ENCODE measurements around the gene TRIM37. TPM values are rescaled to one million over a fixed set of nuclear protein-coding genes. Genes with fewer than 3 reads are reported as not detected.

The TRIM37 gene
- total and polyA plus RNA-seq, 4 donors: 5.4 to 12.9 (median 8.1) TPM

DNA sequence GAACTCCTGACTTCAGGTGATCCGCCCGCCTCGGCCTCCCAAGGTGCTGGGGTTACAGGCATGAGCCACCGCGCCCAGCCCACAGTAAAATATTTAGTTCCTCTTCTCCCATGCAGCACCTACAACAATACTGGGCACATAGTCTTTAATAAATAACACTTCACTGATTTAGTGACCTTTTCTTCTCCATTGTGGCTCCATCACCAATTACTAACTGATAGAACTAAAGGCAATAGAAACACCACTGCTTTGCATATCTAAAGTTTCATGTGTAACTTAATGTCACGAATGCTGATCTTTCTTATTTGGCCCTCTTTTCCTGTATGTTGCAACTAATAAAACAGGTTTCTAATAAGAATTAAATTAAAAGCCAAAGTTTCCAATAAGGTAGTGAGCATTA lies 38.9 kb downstream of the TRIM37 start:
- 98% methylated on average over 6 of the region's 6 CpGs for WGBS
- H3K36me3 ChIP-seq (ENCODE audit: control insufficient read depth in 4 of 4, insufficient read depth in 3 of 4, low read depth in 1 of 4, low read length in 3 of 4): peaks cover 2 to 18% (median 7%) of the 10 kb centered on the region in 4 donors
- TF ChIP-seq HNF4G (IDR thresholded peaks at IDR 0.05): no peak
- TF ChIP-seq, protein P1, sequence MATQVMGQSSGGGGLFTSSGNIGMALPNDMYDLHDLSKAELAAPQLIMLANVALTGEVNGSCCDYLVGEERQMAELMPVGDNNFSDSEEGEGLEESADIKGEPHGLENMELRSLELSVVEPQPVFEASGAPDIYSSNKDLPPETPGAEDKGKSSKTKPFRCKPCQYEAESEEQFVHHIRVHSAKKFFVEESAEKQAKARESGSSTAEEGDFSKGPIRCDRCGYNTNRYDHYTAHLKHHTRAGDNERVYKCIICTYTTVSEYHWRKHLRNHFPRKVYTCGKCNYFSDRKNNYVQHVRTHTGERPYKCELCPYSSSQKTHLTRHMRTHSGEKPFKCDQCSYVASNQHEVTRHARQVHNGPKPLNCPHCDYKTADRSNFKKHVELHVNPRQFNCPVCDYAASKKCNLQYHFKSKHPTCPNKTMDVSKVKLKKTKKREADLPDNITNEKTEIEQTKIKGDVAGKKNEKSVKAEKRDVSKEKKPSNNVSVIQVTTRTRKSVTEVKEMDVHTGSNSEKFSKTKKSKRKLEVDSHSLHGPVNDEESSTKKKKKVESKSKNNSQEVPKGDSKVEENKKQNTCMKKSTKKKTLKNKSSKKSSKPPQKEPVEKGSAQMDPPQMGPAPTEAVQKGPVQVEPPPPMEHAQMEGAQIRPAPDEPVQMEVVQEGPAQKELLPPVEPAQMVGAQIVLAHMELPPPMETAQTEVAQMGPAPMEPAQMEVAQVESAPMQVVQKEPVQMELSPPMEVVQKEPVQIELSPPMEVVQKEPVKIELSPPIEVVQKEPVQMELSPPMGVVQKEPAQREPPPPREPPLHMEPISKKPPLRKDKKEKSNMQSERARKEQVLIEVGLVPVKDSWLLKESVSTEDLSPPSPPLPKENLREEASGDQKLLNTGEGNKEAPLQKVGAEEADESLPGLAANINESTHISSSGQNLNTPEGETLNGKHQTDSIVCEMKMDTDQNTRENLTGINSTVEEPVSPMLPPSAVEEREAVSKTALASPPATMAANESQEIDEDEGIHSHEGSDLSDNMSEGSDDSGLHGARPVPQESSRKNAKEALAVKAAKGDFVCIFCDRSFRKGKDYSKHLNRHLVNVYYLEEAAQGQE (IDR thresholded peaks at IDR 0.05): no peak
- TF ChIP-seq SP1 (IDR thresholded peaks at IDR 0.05): no peak
- TF ChIP-seq FOXA1 (IDR thresholded peaks at IDR 0.05): no peak
- TF ChIP-seq YY1 (IDR thresholded peaks at IDR 0.05): no peak
- TF ChIP-seq JUND (IDR thresholded peaks at IDR 0.05): no peak
- TF ChIP-seq HNF4A (conservative IDR thresholded peaks at IDR 0.05): no peak
- TF ChIP-seq CTCF (IDR thresholded peaks at IDR 0.05; ENCODE audit: low read depth, low read length, missing input control): no peak
- TF ChIP-seq, protein P2, sequence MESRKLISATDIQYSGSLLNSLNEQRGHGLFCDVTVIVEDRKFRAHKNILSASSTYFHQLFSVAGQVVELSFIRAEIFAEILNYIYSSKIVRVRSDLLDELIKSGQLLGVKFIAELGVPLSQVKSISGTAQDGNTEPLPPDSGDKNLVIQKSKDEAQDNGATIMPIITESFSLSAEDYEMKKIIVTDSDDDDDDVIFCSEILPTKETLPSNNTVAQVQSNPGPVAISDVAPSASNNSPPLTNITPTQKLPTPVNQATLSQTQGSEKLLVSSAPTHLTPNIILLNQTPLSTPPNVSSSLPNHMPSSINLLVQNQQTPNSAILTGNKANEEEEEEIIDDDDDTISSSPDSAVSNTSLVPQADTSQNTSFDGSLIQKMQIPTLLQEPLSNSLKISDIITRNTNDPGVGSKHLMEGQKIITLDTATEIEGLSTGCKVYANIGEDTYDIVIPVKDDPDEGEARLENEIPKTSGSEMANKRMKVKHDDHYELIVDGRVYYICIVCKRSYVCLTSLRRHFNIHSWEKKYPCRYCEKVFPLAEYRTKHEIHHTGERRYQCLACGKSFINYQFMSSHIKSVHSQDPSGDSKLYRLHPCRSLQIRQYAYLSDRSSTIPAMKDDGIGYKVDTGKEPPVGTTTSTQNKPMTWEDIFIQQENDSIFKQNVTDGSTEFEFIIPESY (IDR thresholded peaks at IDR 0.05): no peak
- no peak for TF ChIP-seq RXRA (IDR thresholded peaks at IDR 0.05)
- TF ChIP-seq EGR1 (IDR thresholded peaks at IDR 0.05; ENCODE audit: low read depth in 2 of 2): no peak
- TF ChIP-seq TAF1 (conservative IDR thresholded peaks at IDR 0.05): no peak
- TF ChIP-seq GABPA (IDR thresholded peaks at IDR 0.05 in 1 of 2, conservative IDR thresholded peaks at IDR 0.05 in 1 of 2): no peak
- TF ChIP-seq, protein P3, sequence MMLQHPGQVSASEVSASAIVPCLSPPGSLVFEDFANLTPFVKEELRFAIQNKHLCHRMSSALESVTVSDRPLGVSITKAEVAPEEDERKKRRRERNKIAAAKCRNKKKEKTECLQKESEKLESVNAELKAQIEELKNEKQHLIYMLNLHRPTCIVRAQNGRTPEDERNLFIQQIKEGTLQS (IDR thresholded peaks at IDR 0.05): no peak
- TF ChIP-seq, protein P4, sequence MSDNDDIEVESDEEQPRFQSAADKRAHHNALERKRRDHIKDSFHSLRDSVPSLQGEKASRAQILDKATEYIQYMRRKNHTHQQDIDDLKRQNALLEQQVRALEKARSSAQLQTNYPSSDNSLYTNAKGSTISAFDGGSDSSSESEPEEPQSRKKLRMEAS (IDR thresholded peaks at IDR 0.05): no peak

DNA sequence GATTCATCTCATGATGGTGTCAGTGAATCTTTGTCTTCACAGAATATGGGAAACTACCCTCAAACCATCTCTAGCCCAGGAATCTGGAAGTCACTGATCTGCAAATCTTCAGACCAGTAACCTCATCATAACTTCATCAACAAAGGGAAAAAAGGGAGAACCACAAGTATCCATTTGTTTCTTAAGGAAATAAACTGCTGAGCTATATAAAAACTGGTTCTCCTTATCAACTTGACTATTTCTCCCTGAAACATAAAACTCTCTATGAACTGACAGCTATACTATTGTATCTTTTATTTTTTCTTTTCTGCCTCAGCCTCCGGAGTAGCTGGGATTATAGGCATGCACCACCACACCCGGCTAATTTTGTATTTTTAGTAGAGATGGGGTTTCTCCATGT lies 39.3 kb downstream of the TRIM37 start:
- no peaks in the 10 kb centered on the region for H3K9me3 ChIP-seq (ENCODE audit: control insufficient read depth in 4 of 4, low read length in 3 of 4)
- no peaks in the 10 kb centered on the region for H3K27me3 ChIP-seq (ENCODE audit: control insufficient read depth in 4 of 4, insufficient read depth in 4 of 4, low read length in 3 of 4)
- no peaks in the 10 kb centered on the region for H3K4me1 ChIP-seq (ENCODE audit: control insufficient read depth in 4 of 4, insufficient read depth in 4 of 4, low read length in 3 of 4)
- H3K27ac ChIP-seq (ENCODE audit: low read depth in 1 of 2, low read length in 2 of 2): no peak overlapping the region
- H3K9ac ChIP-seq (ENCODE audit: low read depth in 1 of 2, low read length in 2 of 2): no peak overlapping the region
- H3K4me3 ChIP-seq (ENCODE audit: low read depth in 1 of 3, low read length in 3 of 3): no peak overlapping the region
- peaks cover 2 to 18% (median 7%) of the 10 kb centered on the region in 4 donors for H3K36me3 ChIP-seq (ENCODE audit: control insufficient read depth in 4 of 4, insufficient read depth in 3 of 4, low read depth in 1 of 4, low read length in 3 of 4)
- DNase-seq (ENCODE audit: low spot score): no peak
- WGBS: 97% methylated on average over 2 of the region's 2 CpGs
- TF ChIP-seq GABPA (IDR thresholded peaks at IDR 0.05 in 1 of 2, conservative IDR thresholded peaks at IDR 0.05 in 1 of 2) (no peak), EGR1 (IDR thresholded peaks at IDR 0.05; ENCODE audit: low read depth in 2 of 2) (no peak), YY1 (IDR thresholded peaks at IDR 0.05) (no peak), RAD21 (IDR thresholded peaks at IDR 0.05) (no peak), SP1 (IDR thresholded peaks at IDR 0.05) (no peak), RXRA (IDR thresholded peaks at IDR 0.05) (no peak), HNF4G (IDR thresholded peaks at IDR 0.05) (no peak), HNF4A (conservative IDR thresholded peaks at IDR 0.05) (no peak), JUND (IDR thresholded peaks at IDR 0.05) (no peak), FOXA1 (IDR thresholded peaks at IDR 0.05) (no peak), FOXA2 (IDR thresholded peaks at IDR 0.05) (no peak)
- TF ChIP-seq, protein P4 (IDR thresholded peaks at IDR 0.05): no peak
- TF ChIP-seq, protein P1 (IDR thresholded peaks at IDR 0.05): no peak
- TF ChIP-seq, protein P2 (IDR thresholded peaks at IDR 0.05): no peak

More for the DNA sequence above, 38.9 kb downstream of the TRIM37 start:
- Histone ChIP-seq H3K9ac (ENCODE audit: low read depth in 1 of 2, low read length in 2 of 2) (no peak overlapping the region), H3K4me3 (ENCODE audit: low read depth in 1 of 3, low read length in 3 of 3) (no peak overlapping the region), H3K27me3 (ENCODE audit: control insufficient read depth in 4 of 4, insufficient read depth in 4 of 4, low read length in 3 of 4) (no peaks in the 10 kb centered on the region), H3K27ac (ENCODE audit: low read depth in 1 of 2, low read length in 2 of 2) (no peak overlapping the region), H3K4me1 (ENCODE audit: control insufficient read depth in 4 of 4, insufficient read depth in 4 of 4, low read length in 3 of 4) (no peaks in the 10 kb centered on the region), H3K9me3 (ENCODE audit: control insufficient read depth in 4 of 4, low read length in 3 of 4) (no peaks in the 10 kb centered on the region)
- no peak for DNase-seq (ENCODE audit: low spot score)

Measured in liver (tissue), 9 donors.